Activated naive CD4-positive, alpha-beta T cell (primary cell): ENCODE data around the gene ANKRD24.
"Not testable (repeated sequence)": the region's sequence is repeated elsewhere in the genome, so short reads cannot be mapped to it uniquely, and the experiment has no call there.

Experiments used
- DNase-seq, 4 experiments: peaks; one replicate each; lab custom pipeline; 2025; lab: John Stamatoyannopoulos, UW

ANKRD24 gene

GRCh38 chr19:4173479-4174212 is 8.8 kb upstream of the ANKRD24 start:
- DNase-seq, result no peak

- no peak for DNase-seq
Measured at GRCh38 chr19:4174213-4174894, 8.1 kb upstream of the ANKRD24 start.

DNA sequence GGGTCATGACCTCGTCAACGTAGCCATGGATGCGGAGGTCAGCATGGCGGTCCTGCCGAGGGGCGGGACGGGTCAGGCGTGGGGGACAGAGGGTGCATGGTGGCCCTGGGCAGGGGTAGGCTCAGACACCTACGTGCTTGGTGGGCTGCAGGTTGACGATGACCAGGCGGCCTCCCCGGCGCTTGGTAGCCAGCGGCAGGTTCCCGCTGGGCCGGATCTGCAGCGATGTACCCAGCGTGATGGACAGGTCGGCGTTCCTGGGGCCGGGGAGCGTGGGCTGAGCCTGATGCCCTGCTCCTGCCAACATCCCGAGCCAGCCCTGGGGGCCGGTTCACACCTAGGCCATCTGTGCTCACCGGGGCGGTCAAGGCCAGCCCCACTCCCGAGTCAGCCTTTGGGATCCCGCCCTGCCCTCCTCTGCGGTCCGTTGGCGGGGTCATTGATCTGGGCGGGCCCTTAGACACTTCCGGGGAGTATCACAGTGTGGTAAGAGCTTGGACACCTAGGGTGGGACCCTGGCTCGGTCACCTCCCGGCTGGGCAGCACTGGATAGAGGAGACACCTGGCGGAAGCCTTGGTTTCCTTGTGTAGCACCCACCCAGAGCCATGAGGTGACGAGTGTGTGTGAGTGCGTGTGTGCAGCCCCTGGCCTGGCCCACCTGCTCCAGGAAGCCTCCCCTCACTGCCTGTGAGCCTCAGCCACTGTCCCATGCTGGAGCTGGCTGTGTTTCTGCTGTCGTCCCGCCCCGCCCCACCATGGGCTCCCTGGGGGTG is 7.4 kb upstream of the ANKRD24 start:
- no peak for DNase-seq

GRCh38 chr19:4175669-4175931 is 6.9 kb upstream of the ANKRD24 start:
- no peak for DNase-seq

- DNase-seq, result no peak
Measured at GRCh38 chr19:4177146-4177545, 5.3 kb upstream of the ANKRD24 start.

DNA sequence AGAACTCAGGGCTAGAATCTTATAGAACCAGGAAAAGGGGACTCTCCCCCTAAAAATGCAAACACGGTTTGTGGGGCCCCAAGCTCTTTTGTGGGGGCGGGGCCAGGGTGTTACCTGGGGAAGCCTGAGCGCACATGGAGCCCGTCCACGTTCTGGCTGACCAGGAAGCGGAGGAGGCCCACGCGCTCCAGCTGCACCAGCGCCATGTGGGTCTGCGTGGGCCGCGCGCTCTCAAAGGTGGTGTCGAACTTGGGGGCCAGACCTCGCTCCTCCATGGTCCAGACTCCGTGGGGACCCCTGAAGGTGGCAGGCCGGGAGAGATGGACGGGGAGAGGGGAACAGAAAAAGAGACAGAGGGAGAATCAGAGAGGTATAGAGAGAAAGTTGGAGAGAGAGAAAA is 3.5 kb upstream of the ANKRD24 start:
- no peak for DNase-seq

GRCh38 chr19:4181053-4181508 is 1.4 kb upstream of the ANKRD24 start:
- DNase-seq, result no peak

- DNase-seq, result no peak
Measured at GRCh38 chr19:4183967-4184717, 1.7 kb downstream of the ANKRD24 start.

GRCh38 chr19:4184718-4185352 is 2.3 kb downstream of the ANKRD24 start:
- DNase-seq, result no peak

GRCh38 chr19:4185413-4186086 is 3.1 kb downstream of the ANKRD24 start:
- no peak for DNase-seq

GRCh38 chr19:4186087-4186993 is 3.9 kb downstream of the ANKRD24 start:
- peak; percentile 41 to 63 (median 53) for DNase-seq

- no peak for DNase-seq
Measured at GRCh38 chr19:4187313-4188122, 5.0 kb downstream of the ANKRD24 start.

DNA sequence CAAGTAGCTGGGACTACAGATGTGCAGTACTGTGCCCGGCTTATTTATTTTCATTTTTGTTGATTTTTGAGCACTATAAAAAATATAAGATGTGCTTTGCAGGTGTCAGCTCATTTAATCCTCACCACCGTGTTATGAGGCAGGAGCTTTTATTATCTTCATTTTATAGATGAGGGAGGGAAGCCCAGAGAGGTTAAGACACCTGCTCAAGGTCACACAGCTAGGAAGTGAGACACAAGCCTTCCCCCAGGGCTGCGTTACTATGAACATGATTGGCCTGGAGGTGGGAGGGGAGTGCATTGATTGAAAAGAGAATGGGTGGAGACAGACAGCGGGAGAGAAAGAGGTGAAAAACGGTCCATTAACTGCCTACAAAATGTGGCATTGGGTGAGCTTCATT is 7.2 kb downstream of the ANKRD24 start:
- DNase-seq, result no peak

DNA sequence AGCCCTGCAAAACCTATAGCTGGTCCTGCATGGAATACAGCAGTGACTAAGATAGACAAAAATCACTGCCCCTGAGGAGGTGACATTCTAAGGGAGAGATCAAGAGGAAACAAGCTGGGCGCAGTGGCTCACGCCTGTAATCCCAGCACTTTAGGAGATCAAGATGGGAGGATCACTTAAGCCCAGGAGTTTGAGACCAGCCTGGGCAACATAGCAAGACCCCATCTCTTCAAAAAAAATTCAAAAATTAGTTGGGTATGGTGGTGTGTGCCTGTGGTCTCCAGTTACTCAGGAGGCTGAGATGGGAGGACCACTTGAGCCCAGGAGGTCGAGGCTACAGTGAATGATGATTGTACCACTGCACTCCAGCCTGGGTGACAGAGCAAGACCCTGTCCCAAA is 10.0 kb downstream of the ANKRD24 start:
- DNase-seq, result not testable (repeated sequence)

- DNase-seq, result no peak
Measured at GRCh38 chr19:4194353-4194752, 11.9 kb downstream of the ANKRD24 start.

- DNase-seq, result no peak
Measured at GRCh38 chr19:4196009-4196408, 13.5 kb downstream of the ANKRD24 start.

DNA sequence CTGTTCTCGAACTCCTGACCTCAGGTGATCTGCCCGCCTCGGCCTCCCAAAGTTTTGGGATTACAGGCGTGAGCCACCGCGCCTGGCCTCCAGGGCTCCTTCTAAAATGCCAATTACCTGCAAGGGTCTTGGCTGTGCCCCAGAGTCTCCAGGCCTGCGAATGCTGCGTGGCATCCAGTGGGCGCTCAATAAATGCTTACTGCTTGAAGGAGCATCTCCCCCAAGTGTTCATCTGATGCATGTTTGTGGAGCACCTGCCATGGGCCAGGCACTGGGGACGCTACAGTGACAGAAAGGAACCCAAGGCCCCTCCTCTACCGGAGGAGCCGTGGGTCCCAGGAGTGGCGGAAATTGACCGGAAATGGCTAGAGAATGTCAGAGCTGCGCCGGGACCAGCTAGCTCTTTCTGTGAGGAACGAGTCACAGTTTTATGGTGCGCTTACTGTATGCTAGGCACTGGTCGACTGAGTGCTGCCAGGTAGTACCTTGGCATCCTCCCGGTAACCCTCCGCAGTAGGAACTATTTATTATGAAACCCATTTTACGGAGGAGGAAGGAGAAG is 14.2 kb downstream of the ANKRD24 start:
- no peak for DNase-seq

DNA sequence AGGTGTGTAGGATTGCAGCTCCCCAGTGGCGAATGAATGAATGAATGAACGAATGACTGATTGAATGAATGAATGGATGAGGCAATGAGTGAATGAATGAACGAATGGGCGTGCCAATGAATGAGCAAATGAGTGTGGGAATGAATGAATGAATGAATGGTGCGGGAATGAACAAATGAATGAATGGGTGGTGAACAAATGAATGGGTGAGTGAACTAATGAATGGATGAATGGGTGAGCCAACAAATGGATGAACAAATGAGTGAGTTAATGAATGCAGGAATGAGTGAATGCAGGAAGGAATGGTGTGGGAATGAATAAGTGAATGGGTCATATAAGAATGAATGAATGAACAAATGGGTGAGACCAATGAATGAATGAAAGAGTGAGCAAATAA is 14.7 kb downstream of the ANKRD24 start:
- no peak for DNase-seq
